Measurements from ENCODE around the gene SEMA3C.
A peak's percentile ranks its signal among the peaks of the same experiment; 100 is the strongest.

Gene SEMA3C

DNA sequence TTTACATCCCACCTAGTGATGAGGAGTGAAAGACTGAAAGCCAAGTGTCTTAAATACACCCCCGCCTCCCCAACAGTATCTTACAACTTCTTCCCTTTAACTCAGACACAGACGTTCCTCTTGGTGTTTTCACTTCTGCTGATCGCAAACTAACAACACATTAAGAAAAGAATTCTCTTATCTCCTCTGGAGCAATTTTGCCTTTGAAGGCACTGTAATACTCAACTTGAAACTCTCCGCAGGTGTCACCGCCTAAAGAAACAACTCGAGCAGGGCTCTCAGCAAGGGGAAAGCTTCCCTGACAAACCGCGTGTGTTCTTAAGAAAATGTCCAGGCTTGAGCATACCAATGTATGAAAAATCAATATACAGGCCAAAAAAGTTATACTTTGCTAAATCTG lies 452 bp downstream of the SEMA3C start:
- peak; percentile 33 for DNase-seq (ENCODE audit: low spot score)
- CTCF ChIA-PET = interaction anchor here (0.6 to 1.8 kb wide), 3 partner anchors 24 to 389 kb away, joined by 3 to 6 read pairs (median 3); no protein-coding TSS in a partner anchor
- TF ChIP-seq, protein P1, sequence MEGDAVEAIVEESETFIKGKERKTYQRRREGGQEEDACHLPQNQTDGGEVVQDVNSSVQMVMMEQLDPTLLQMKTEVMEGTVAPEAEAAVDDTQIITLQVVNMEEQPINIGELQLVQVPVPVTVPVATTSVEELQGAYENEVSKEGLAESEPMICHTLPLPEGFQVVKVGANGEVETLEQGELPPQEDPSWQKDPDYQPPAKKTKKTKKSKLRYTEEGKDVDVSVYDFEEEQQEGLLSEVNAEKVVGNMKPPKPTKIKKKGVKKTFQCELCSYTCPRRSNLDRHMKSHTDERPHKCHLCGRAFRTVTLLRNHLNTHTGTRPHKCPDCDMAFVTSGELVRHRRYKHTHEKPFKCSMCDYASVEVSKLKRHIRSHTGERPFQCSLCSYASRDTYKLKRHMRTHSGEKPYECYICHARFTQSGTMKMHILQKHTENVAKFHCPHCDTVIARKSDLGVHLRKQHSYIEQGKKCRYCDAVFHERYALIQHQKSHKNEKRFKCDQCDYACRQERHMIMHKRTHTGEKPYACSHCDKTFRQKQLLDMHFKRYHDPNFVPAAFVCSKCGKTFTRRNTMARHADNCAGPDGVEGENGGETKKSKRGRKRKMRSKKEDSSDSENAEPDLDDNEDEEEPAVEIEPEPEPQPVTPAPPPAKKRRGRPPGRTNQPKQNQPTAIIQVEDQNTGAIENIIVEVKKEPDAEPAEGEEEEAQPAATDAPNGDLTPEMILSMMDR (conservative IDR thresholded peaks at IDR 0.05; ENCODE audit: low read depth) = no peak
- peak overlapping the region; percentile 93 for H3K27ac ChIP-seq
- POLR2A ChIA-PET (ENCODE audit: low non-redundant PET) = no interaction called here

DNA sequence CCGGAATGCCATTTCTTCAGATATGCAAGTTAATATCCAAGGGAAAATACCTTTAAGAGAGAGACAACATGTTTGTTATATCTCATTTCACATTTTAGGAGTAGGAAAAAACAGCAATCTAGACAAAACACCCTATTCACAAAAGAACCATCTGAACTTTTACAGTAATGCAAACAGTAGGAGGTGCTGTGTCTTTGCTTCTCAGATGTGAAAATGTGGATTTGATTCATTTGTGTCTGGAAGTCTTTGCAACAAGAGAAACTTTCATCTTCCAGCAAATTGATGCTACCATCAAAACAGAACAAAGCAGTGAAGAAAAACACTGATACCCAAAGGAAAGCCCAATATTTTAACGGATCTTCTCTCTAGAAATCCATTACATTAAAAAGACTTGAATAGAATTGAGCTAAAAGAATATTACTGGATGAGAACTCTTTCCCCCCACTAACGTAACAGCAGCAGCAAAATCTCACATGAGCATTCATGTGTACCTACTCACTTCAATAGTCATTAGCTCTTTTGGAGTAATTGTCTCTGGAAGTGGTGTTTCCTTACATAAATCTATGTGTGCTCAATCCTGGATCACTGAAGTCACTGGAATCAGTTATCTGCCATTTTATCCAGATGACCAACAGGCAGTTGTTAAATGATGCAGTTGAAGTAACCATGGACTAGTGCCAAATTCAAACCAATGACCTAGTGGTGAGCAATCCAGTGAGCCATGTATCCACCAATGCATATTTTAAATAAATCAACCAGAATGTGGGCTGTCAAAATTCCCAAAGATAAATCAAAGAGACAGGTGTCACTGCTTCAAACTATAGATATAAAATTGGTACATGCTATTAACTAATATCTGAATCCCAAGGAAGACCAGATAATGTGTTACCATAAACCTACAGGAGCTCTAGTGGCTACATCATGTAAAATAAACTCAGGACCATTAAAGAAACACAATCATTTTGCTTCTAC lies 1.8 kb downstream of the SEMA3C start:
- POLR2A ChIA-PET (ENCODE audit: low non-redundant PET) = interaction anchor here (0.5 kb wide), 1 partner anchor 15 kb away, joined by 4 read pairs; no protein-coding TSS in a partner anchor
- peak; percentile 70 for DNase-seq (ENCODE audit: low spot score)
- TF ChIP-seq, protein P1 (conservative IDR thresholded peaks at IDR 0.05; ENCODE audit: low read depth) = peak; percentile 50
- CTCF ChIA-PET = interaction anchor here (0.6 to 1.0 kb wide), 3 partner anchors 18 to 111 kb away, joined by 4 to 7 read pairs (median 4); no protein-coding TSS in a partner anchor
- no peak overlapping the region for H3K27ac ChIP-seq

DNA sequence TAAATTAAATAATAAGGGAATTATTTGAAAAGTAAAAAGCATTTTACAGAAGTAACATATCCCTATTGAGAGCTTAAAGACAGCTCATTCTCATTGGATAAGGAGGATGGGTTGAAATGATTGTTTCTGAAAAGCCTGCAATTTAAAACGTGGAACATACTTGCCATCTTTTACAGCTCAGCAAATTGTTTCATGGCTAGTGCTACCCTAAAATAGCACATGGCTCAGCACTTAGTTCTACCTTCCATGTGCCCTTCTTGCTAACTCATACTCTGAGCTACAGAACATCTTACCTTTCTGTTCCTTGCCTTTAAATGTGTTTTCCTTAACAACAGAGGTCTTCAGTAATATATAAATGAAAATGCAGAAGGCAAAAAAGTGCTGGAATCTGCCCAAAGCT lies 8.6 kb downstream of the SEMA3C start:
- ChIA-PET CTCF (interaction anchor here (1.2 kb wide), 1 partner anchor 547 kb away, joined by 3 read pairs; no protein-coding TSS in a partner anchor), POLR2A (ENCODE audit: low non-redundant PET) (no interaction called here)
- TF ChIP-seq, protein P1 (conservative IDR thresholded peaks at IDR 0.05; ENCODE audit: low read depth) = no peak
- no peak for DNase-seq (ENCODE audit: low spot score)
- no peak overlapping the region for H3K27ac ChIP-seq

DNA sequence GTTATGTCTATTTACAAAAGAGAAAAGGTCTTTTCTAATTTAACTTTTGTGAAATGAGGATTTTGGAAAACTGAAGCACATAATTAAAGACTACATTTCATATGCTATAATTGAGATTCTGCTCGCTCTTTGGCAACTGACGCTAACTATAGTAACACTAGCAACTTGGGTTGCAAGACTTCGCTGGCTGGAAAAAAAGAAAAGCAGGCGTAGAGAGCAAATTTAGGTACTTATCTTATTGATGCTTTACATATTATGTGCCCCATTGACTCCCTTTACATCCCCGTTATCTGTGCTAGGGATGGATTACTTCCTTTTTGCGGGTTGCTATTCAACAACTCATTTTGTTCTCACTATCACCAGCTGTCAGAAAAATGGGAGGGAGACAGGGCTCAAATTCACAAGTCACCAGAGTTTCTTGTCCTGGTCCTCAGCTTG lies 10.5 kb downstream of the SEMA3C start:
- no peak overlapping the region for H3K27ac ChIP-seq
- ChIA-PET POLR2A (ENCODE audit: low non-redundant PET) (no interaction called here), CTCF (no interaction called here)
- TF ChIP-seq, protein P1 (conservative IDR thresholded peaks at IDR 0.05; ENCODE audit: low read depth) = no peak
- no peak for DNase-seq (ENCODE audit: low spot score)

DNA sequence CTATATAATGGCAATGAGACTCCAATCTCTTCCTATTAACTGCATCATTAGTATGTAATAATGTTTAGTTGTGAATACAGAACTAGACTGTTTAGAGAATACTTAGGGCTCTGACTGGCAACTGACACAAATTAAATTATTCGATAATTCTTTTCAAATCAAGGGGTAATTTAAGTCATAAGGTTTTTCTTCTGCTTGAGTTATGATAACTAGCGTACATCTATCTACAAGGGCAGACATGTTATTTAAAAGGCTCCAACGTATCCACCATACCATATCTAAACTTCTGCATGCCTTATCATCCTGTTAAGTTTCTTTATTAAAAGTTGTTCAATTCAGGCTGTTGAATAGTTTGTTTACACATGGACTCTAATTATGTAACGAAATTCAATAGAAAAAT lies 11.2 kb downstream of the SEMA3C start:
- CTCF ChIA-PET = no interaction called here
- DNase-seq (ENCODE audit: low spot score) = no peak
- POLR2A ChIA-PET (ENCODE audit: low non-redundant PET) = no interaction called here

DNA sequence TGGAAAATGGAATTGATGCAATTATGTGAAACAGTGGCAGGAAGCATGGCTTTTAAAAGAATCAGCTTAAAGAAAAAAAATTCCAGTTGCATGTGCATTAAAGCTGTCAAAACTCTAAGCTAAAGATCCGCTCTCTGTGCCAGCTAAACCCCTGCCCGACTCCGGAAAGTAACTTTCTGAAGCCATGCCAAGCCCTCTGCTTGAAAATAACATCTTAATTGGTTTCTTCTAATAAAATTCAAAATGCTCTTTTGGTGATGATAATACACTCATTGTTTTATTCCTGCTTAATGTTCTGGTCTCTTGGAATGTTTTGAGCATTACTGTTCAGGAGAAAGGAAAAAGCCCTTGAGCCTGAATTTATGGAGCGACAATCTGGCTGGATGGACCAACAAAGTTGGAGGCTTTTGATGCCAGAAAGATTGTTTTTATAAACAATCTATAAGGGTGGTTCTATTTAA lies 11.7 kb downstream of the SEMA3C start:
- DNase-seq (ENCODE audit: low spot score) = no peak
- ChIA-PET POLR2A (ENCODE audit: low non-redundant PET) (no interaction called here), CTCF (interaction anchor here (0.6 kb wide), 1 partner anchor 113 kb away, joined by 3 read pairs; no protein-coding TSS in a partner anchor)
- TF ChIP-seq, protein P1 (conservative IDR thresholded peaks at IDR 0.05; ENCODE audit: low read depth) = no peak
- no peak overlapping the region for H3K27ac ChIP-seq

More for the DNA sequence above, 11.2 kb downstream of the SEMA3C start:
- H3K27ac ChIP-seq = no peak overlapping the region
- TF ChIP-seq, protein P1 (conservative IDR thresholded peaks at IDR 0.05; ENCODE audit: low read depth) = no peak
